Colonic mucosa (tissue), 4 donors: Measurements from ENCODE around the gene SLC45A1. TPM values are rescaled to one million over a fixed set of nuclear protein-coding genes. Genes with fewer than 3 reads are reported as not detected.

ENCODE experiments used
- DNase-seq: peaks from one replicate; pipeline ENCODE4 v3.0.0-alpha.2; 2020
- H3K27ac ChIP-seq: fragments of 200-600 bp; one replicate; pipeline ENCODE4 v1.8.0; 2021
- H3K27me3 ChIP-seq: fragments of 200-600 bp; one replicate; pipeline ENCODE4 v1.8.0; 2021
- H3K36me3 ChIP-seq: fragments of 200-600 bp; one replicate; pipeline ENCODE4 v1.8.0; 2021
- H3K4me1 ChIP-seq: fragments of 200-600 bp; one replicate; pipeline ENCODE4 v1.8.0; 2021; ENCODE audit warnings: mild to moderate bottlenecking
- H3K4me3 ChIP-seq: fragments of 200-600 bp; one replicate; pipeline ENCODE4 v1.8.0; 2021
- H3K9ac ChIP-seq, 2 donors: one replicate each; pipeline ENCODE4 v1.7.0; 2013; ENCODE audit warnings: control low read depth in 2 of 2, low read depth in 2 of 2, low read length in 2 of 2
- H3K9me3 ChIP-seq: fragments of 200-600 bp; one replicate; pipeline ENCODE4 v1.8.0; 2021
- CTCF ChIP-seq: fragments of 200-600 bp; IDR thresholded peaks from one replicate; pipeline ENCODE4 v1.8.0; 2022; ENCODE audit warnings: antibody characterized with exemption, mild to moderate bottlenecking
- intact Hi-C: fragments of 100-400 bp; cut with DNase I; formaldehyde crosslinking; loops from one replicate; pipeline ENCODE4 v1.14.1; 2022
- total RNA-seq, 2 donors: library from RNA; stranded (reverse); fragmentation: NEBNext Ultra II Directional in 1 of 2; extraction: Animal tissue kit (Norgen Biotek cat#: 25700) in 1 of 2; gene quantifications; one replicate each; pipeline ENCODE4 v1.2.1, GENCODE V29; 2021
- donor health status: healthy.
- donor health status: DM: no; HTN: no; CAD: no.
- donor health status: DM: no; HTN: no; CAD: no.

SLC45A1 gene
- total RNA-seq, 2 donors from 2014 or later: 0.27 to 0.42 TPM

- no peaks in the 10 kb centered on the region for H3K9me3 ChIP-seq
- no peaks in the 10 kb centered on the region for H3K36me3 ChIP-seq
- intact Hi-C loops: no loop called here
- H3K4me3 ChIP-seq: no peak overlapping the region
- no peak overlapping the region for H3K27ac ChIP-seq
- no peaks in the 10 kb centered on the region for H3K27me3 ChIP-seq
- no peak overlapping the region for H3K9ac ChIP-seq
- DNase-seq: no peak
- TF ChIP-seq CTCF: no peak
- H3K4me1 ChIP-seq: no peaks in the 10 kb centered on the region
Observed at GRCh38 chr1:8332806-8333205, 14.9 kb downstream of the SLC45A1 start.

- Histone ChIP-seq H3K27me3 (no peaks in the 10 kb centered on the region), H3K4me1 (no peaks in the 10 kb centered on the region), H3K9me3 (no peaks in the 10 kb centered on the region), H3K4me3 (no peak overlapping the region), H3K27ac (no peak overlapping the region), H3K9ac (no peak overlapping the region), H3K36me3 (no peaks in the 10 kb centered on the region)
- DNase-seq: no peak
- TF ChIP-seq CTCF: no peak
- intact Hi-C loops: no loop called here
Observed at GRCh38 chr1:8333246-8333987, 15.5 kb downstream of the SLC45A1 start.

DNA sequence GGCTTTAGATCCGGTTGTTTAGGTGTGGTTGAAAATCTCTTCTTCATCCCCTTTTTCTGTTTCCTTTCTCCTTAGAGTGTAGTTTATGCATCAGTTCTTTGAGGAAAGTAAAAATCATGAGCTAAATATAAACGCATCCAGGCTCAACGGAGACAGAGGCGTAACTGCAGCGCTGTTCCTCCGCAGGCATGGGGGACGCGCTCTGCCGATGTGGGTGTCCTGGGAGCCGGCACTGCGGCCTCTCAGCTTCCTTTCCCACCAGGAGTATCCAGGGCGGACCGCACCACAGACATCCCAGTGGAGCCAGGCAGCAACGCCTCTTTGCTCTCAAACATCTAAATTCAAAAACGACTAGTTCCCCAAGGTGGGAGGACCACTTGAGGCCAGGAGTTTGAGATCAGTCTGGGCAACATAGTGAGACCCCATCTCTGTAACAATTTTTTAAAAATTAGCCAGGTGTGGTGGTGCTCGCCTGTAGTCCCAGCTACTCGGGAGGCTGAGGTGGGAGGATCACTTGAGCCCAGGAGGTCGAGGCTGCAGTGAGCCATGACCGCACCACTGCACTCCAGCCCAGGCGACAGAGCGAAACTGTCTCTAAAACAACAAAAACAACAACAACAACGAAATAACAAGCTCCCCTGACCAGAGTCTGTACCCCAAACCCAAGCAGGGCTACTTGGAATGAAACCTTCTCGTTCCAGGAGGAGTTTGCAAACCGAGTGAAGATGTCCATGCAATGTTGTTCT is 16.4 kb downstream of the SLC45A1 start:
- no peak for TF ChIP-seq CTCF
- no peak for DNase-seq

GRCh38 chr1:8335246-8335645 is 17.3 kb downstream of the SLC45A1 start:
- no peak for DNase-seq
- intact Hi-C loops: no loop called here
- no peaks in the 10 kb centered on the region for H3K4me1 ChIP-seq
- H3K4me3 ChIP-seq: no peak overlapping the region
- no peaks in the 10 kb centered on the region for H3K9me3 ChIP-seq
- H3K36me3 ChIP-seq: no peaks in the 10 kb centered on the region
- TF ChIP-seq CTCF: no peak
- no peak overlapping the region for H3K9ac ChIP-seq
- H3K27ac ChIP-seq: no peak overlapping the region
- H3K27me3 ChIP-seq: no peaks in the 10 kb centered on the region

More for the DNA sequence above, 16.4 kb downstream of the SLC45A1 start:
- Histone ChIP-seq H3K27me3 (no peaks in the 10 kb centered on the region), H3K4me3 (no peak overlapping the region), H3K27ac (no peak overlapping the region), H3K4me1 (no peaks in the 10 kb centered on the region), H3K36me3 (no peaks in the 10 kb centered on the region), H3K9ac (no peak overlapping the region), H3K9me3 (no peaks in the 10 kb centered on the region)
- intact Hi-C loops: no loop called here

- no peak for DNase-seq
Observed at GRCh38 chr1:8337776-8338525, 20.0 kb downstream of the SLC45A1 start.

More at GRCh38 chr1:8337776-8338525, 20.0 kb downstream of the SLC45A1 start:
- Histone ChIP-seq H3K4me3 (no peak overlapping the region), H3K4me1 (no peaks in the 10 kb centered on the region), H3K9ac (no peak overlapping the region), H3K27me3 (no peaks in the 10 kb centered on the region), H3K36me3 (no peaks in the 10 kb centered on the region), H3K27ac (no peak overlapping the region), H3K9me3 (no peaks in the 10 kb centered on the region)
- no peak for TF ChIP-seq CTCF
- intact Hi-C loops: no loop called here
